Ishikawa (cell line): Measurements from ENCODE around the gene ST6GALNAC4.

Experiments used
- CEBPB ChIP-seq: IDR thresholded peaks from 2 replicates; pipeline ENCODE4 v1.6.1; 2012
- CREB1 ChIP-seq: IDR thresholded peaks from 2 replicates; pipeline ENCODE4 v1.6.1; 2012; ENCODE audit warnings: low read depth
- EGR1 ChIP-seq: IDR thresholded peaks from 2 replicates; pipeline ENCODE4 v1.6.1; 2012
- RAD21 ChIP-seq: IDR thresholded peaks from 2 replicates; pipeline ENCODE4 v1.6.1; 2012; ENCODE audit warnings: low read depth
- REST ChIP-seq: IDR thresholded peaks from 2 replicates; pipeline ENCODE4 v1.6.1; 2012; ENCODE audit warnings: low read depth, mild to moderate bottlenecking
- TAF1 ChIP-seq: IDR thresholded peaks from 2 replicates; pipeline ENCODE4 v1.6.1; 2012; ENCODE audit warnings: low read depth, mild to moderate bottlenecking
- TCF12 ChIP-seq: IDR thresholded peaks from 2 replicates; pipeline ENCODE4 v1.6.1; 2012; ENCODE audit warnings: low read depth
- TEAD4 ChIP-seq: IDR thresholded peaks from 2 replicates; pipeline ENCODE4 v1.6.1; 2012
- YY1 ChIP-seq: IDR thresholded peaks from 2 replicates; pipeline ENCODE4 v1.6.1; 2012; ENCODE audit warnings: low read depth

GRCh38 chr9:127877566-127877998 lies 39.3 kb downstream of the ST6GALNAC4 start, which contains the start of gene AK1:
- TF ChIP-seq TAF1: peak; percentile 41; the same call in 1 of the 2 replicates
- no peak for TF ChIP-seq CREB1
- no peak for TF ChIP-seq RAD21
- TF ChIP-seq YY1: no peak
- TF ChIP-seq TCF12: no peak
- TF ChIP-seq REST: no peak
- TF ChIP-seq TEAD4: peak; percentile 35; the same call in 1 of the 2 replicates
- TF ChIP-seq CEBPB: no peak
- no peak for TF ChIP-seq EGR1
